COLO829 (cell line): ENCODE measurements around the gene NR2C2AP.
"Not testable (repeated sequence)": the region's sequence is repeated elsewhere in the genome, so short reads cannot be mapped to it uniquely, and the experiment has no call there.

Experiments
- DNase-seq: peaks from one replicate; pipeline ENCODE4 v3.0.0; 2012; ENCODE audit warnings: low spot score

The NR2C2AP gene

GRCh38 chr19:19203012-19203856, at the start of gene NR2C2AP:
NR2C2AP (minus strand) TSS chr19:19203414; CDS start chr19:19203060, 354 bp downstream.
- peak; percentile 98 for DNase-seq

DNA sequence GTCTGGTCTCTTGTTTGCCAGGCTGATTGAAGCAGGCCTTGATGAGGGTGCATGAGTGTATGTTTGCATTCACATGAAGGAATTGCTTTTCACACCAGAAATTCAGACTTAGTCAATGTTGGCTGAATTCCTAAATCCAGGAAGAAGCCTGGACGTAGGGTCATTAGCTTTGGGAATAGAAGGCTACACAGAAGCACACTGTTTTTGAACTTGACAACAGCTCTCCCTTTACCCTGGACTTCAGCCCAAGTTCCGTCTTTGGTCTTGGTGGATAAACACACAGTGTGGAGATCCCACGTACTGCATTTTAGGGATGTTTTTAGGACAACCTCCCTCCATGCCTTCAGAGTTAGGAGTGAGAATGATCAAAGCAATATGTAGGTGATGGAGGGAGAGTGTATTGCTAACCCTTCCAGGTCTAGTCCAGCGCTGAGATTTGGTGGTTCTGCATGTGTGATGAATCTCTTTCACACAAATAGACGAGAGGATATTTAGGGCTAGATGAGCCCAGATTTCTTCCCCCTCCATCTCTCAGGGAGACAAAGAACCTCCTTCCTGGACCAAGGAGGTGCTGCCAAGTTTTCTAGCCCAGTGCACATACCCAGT, 47.1 kb upstream of the NR2C2AP start:
- DNase-seq, result no peak

GRCh38 chr19:19240476-19240875, 37.3 kb upstream of the NR2C2AP start:
- no peak for DNase-seq

GRCh38 chr19:19239675-19240074, 36.5 kb upstream of the NR2C2AP start:
- no peak for DNase-seq

GRCh38 chr19:19238126-19238894, 35.1 kb upstream of the NR2C2AP start:
- no peak for DNase-seq

DNA sequence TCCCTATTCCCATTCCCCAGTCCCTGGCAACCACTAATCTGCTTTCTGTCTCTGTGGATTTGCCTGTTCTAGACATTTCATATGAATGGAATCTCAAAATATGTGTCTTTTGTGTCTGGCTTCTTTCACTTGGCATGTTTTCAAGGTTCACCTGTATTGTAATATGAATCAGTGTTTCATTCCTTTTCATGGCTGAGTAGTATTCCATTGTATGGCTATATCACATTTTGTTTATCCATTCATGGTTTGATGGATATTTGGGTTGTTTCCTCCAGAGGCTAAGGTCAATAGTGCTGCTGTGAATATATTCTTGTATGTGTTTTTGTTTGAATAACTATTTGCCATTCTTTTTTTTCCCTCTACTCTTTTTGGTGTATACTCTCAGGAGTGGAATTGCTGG, 33.0 kb upstream of the NR2C2AP start:
- no peak for DNase-seq

GRCh38 chr19:19234220-19234816, 31.1 kb upstream of the NR2C2AP start:
- no peak for DNase-seq

DNA sequence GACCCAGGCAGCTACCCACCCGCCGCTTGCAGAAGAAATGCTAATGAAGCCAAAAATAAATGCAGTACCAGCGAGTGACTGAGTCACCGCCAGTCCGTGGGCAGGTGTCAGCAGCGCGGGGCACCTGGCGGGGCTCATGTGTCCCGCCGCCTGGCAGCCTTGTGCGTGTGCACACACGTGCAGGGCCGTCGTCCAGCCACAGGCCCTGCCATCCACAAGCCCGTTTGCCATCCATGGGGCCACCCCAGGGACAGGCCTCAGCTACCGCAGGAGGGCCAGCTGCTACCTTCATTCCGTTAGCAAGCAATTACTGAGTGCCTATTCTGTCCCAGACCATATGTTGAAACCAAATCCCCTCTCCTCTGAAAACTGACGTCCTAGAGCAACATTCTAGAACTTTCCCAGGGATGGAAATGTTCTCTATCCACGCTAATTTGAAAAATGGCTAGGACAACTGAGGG, 29.1 kb upstream of the NR2C2AP start:
- no peak for DNase-seq

- no peak for DNase-seq
Measured at GRCh38 chr19:19230999-19231398, 27.8 kb upstream of the NR2C2AP start.

DNA sequence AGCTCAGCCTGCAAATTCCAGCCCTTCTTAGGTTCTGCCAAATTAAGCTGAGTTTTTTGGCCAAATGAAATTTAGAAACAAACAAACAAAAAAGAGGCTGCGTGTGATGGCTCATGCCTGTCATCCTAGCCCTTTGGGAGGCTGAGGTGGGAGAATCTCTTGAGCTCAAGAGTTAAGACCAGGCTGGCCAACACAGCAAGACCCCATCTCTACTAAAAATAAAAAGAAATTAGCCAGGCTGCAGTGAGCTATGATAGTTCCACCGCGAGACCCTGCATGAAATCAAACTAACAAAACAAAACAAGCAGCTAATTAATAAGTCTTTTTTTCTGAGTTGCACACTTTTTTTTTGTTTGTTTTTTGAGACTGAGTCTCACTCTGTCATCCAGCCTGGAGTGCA, 26.5 kb upstream of the NR2C2AP start:
- DNase-seq, result no peak

DNA sequence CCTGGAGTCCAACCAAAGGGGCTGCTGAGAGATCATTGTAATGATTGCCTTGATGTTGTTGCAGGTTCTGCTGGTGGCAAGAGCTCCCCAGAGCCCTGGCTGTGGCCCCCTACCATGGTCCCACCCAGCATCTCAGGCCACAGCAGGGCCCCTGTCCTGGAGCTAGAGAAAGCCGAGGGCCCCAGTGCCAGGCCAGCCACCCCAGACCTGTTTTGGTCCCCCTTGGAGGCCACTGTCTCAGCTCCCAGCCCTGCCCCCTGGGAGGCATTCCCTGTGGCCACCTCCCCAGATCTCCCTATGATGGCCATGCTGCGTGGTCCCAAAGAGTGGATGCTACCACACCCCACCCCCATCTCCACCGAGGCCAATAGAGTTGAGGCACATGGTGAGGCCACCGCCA, 24.0 kb upstream of the NR2C2AP start:
- no peak for DNase-seq

- DNase-seq, result no peak
Measured at GRCh38 chr19:19226663-19227062, 23.4 kb upstream of the NR2C2AP start.

DNA sequence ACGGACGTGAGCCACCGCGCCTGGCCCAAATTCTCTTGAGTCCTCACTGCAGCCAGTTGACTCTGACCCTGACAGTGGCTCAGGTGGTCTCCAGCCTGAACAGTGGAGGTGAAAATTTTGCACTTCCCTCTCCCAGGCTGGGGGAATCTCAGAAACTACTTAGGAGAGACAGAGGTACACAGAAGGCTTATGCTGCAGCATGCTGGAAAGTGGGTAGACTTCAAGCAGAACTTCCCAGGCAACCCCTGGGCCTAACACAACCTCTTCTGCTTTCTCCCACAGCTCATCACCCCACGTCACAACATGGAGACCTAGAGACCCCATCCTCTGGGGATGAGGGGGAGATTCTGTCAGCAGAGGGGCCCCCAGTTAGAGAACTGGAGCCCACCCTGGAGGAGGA, 23.0 kb upstream of the NR2C2AP start:
- DNase-seq, result no peak

GRCh38 chr19:19224852-19225494, 21.8 kb upstream of the NR2C2AP start:
- peak; percentile 90 for DNase-seq

GRCh38 chr19:19224150-19224851, 21.1 kb upstream of the NR2C2AP start:
- DNase-seq, result no peak

- DNase-seq, result no peak
Measured at GRCh38 chr19:19223636-19224035, 20.4 kb upstream of the NR2C2AP start.

- DNase-seq, result no peak
Measured at GRCh38 chr19:19223060-19223459, 19.8 kb upstream of the NR2C2AP start.

GRCh38 chr19:19221000-19221399, 17.8 kb upstream of the NR2C2AP start:
- DNase-seq, result not testable (repeated sequence)

DNA sequence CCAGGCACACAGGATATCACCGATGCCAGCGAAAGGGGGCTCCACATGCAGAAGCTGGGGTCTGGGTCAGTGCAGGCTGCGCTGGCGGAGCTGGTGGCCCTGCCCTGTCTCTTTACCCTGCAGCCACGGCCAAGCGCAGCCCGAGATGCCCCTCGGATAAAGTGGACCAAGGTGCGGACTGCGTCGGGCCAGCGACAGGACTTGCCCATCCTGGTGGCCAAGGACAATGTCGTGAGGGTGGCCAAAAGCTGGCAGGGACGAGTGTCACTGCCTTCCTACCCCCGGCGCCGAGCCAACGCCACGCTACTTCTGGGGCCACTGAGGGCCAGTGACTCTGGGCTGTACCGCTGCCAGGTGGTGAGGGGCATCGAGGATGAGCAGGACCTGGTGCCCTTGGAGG, 15.7 kb upstream of the NR2C2AP start:
- no peak for DNase-seq

DNA sequence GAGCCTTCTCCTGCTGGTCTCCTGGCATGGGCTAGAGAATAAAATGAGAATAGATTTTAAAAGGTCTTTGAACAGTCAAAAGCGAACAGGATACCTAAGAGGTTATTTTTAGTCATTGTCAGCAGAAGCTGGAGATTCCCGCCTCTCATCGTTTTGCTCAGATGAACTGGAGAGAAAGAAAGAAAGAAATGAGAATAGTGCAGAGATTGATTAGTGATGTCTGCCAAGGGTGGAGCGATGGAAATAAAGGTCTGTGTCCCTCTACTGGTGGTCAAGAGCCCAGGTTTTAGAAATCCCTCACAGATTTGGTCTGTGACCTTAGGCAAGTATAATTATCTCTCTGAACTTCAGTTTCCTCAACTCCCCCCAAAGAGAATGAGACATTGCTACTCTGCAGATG, 13.9 kb upstream of the NR2C2AP start:
- no peak for DNase-seq

DNA sequence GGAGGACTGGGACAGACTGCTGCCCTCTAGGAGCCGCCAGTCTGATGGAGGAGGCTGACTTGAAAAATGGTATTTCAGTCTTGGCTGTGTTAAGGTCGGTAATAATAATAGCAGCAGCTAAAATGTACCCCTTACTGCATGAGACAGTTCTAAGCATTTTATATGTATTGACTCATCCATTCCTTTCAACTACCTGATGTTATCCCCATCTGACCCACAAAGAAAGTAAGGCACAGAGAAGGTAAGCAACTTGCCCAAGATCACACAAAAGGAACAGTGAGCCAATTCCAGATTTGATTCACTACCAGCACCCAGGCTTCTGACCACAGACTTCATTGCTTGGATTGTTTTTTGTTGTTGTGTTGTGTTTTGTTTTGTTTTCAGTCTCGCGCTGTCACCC, 12.6 kb upstream of the NR2C2AP start:
- DNase-seq, result no peak
